ENCODE results near the gene ETV3. TPM values are rescaled to one million over a fixed set of nuclear protein-coding genes. Genes with fewer than 3 reads are reported as not detected.

Gene ETV3
- total and polyA plus RNA-seq, 8 donors: 3.8 to 30.8 (median 11.5) TPM

- Histone ChIP-seq H3K27me3 (no peaks in the 10 kb centered on the region), H3K4me3 (no peak overlapping the region), H3K9me3 (no peaks in the 10 kb centered on the region), H3K36me3 (no peaks in the 10 kb centered on the region), H3K27ac (no peak overlapping the region), H3K4me1 (peaks cover under 1 to 13% (median 13%) of the 10 kb centered on the region in 4 donors)
- 53 to 71% (median 70%) methylated on average over 2 of the region's 2 CpGs for WGBS, 5 donors
- intact Hi-C loops (cut with DNase I; ENCODE audit: low total_unique reads): no loop called here
- TF ChIP-seq EP300 (IDR thresholded peaks at IDR 0.05) (no peak), POLR2AphosphoS5 (IDR thresholded peaks at IDR 0.05) (no peak), POLR2A (IDR thresholded peaks at IDR 0.05) (no peak), CTCF (IDR thresholded peaks at IDR 0.05) (no peak)
- DNase-seq: no peak
Measured at GRCh38 chr1:157142201-157142600, 4.0 kb upstream of the ETV3 start.

GRCh38 chr1:157141212-157141855 lies 3.1 kb upstream of the ETV3 start:
- Histone ChIP-seq H3K4me3 (no peak overlapping the region), H3K27ac (no peak overlapping the region), H3K9me3 (no peaks in the 10 kb centered on the region), H3K4me1 (peaks cover 9 to 22% (median 21%) of the 10 kb centered on the region in 4 donors), H3K27me3 (no peaks in the 10 kb centered on the region), H3K36me3 (no peaks in the 10 kb centered on the region)
- DNase-seq: no peak
- intact Hi-C loops (cut with DNase I; ENCODE audit: low total_unique reads): no loop called here
- 80 to 87% (median 85%) methylated on average over 4 of the region's 4 CpGs for WGBS, 5 donors
- TF ChIP-seq POLR2A (IDR thresholded peaks at IDR 0.05) (no peak), CTCF (IDR thresholded peaks at IDR 0.05) (no peak), EP300 (IDR thresholded peaks at IDR 0.05) (no peak), POLR2AphosphoS5 (IDR thresholded peaks at IDR 0.05) (no peak)

- DNase-seq: no peak
- no peak overlapping the region for H3K4me3 ChIP-seq
- H3K9me3 ChIP-seq: no peaks in the 10 kb centered on the region
- H3K36me3 ChIP-seq: peaks cover 2 to 11% (median 10%) of the 10 kb centered on the region in 4 donors
- H3K4me1 ChIP-seq: peaks cover 16 to 33% (median 32%) of the 10 kb centered on the region in 4 donors
- TF ChIP-seq POLR2AphosphoS5 (IDR thresholded peaks at IDR 0.05) (no peak), POLR2A (IDR thresholded peaks at IDR 0.05) (no peak)
- no peaks in the 10 kb centered on the region for H3K27me3 ChIP-seq
- intact Hi-C loops (cut with DNase I; ENCODE audit: low total_unique reads): no loop called here
- no peak overlapping the region for H3K27ac ChIP-seq
- 48 to 72% (median 56%) methylated on average over 2 of the region's 2 CpGs for WGBS, 5 donors
Measured at GRCh38 chr1:157140063-157140588, 1.9 kb upstream of the ETV3 start.

GRCh38 chr1:157139052-157139715 lies 989 bp upstream of the ETV3 start:
- 16 to 21% (median 19%) methylated on average over 9 of the region's 9 CpGs for WGBS, 5 donors
- no peaks in the 10 kb centered on the region for H3K9me3 ChIP-seq
- no peaks in the 10 kb centered on the region for H3K27me3 ChIP-seq
- TF ChIP-seq POLR2A (IDR thresholded peaks at IDR 0.05) (no peak), POLR2AphosphoS5 (IDR thresholded peaks at IDR 0.05) (no peak), EP300 (IDR thresholded peaks at IDR 0.05) (no peak), CTCF (IDR thresholded peaks at IDR 0.05) (no peak)
- H3K36me3 ChIP-seq: peaks cover 11 to 20% (median 19%) of the 10 kb centered on the region in 4 donors
- intact Hi-C loops (cut with DNase I; ENCODE audit: low total_unique reads): no loop called here
- H3K27ac ChIP-seq: peak overlapping the region; percentile 89 to 98 (median 97)
- DNase-seq: no peak
- H3K4me3 ChIP-seq: peak overlapping the region; percentile 67 to 93 (median 83)
- peaks cover 16 to 43% (median 37%) of the 10 kb centered on the region in 4 donors for H3K4me1 ChIP-seq

All from stomach (tissue), 9 donors.